Sigmoid colon (tissue), 4 donors: Measurements from ENCODE around the gene SLC39A6.

Experiments used
- CTCF ChIP-seq, 4 experiments: fragments of 450-650 bp in 3 of 4; fragments of 200-600 bp in 1 of 4; IDR thresholded peaks; one replicate each; pipeline ENCODE4 v1.5.1; 2016 to 2019; ENCODE audit warnings: antibody characterized with exemption in 4 of 4, mild to moderate bottlenecking in 3 of 4, moderate library complexity in 2 of 4
- EP300 ChIP-seq, 4 donors: sonication (generic); formaldehyde crosslinking; IDR thresholded peaks; one replicate each; pipeline ENCODE4 v1.6.1; 2017; ENCODE audit warnings: antibody characterized with exemption in 4 of 4
- POLR2A ChIP-seq, 2 donors: fragments of 450-650 bp; IDR thresholded peaks; one replicate each; pipeline ENCODE4 v1.6.1; 2016; ENCODE audit warnings: antibody characterized with exemption in 2 of 2, mild to moderate bottlenecking in 2 of 2, moderate library complexity in 2 of 2
- POLR2AphosphoS5 ChIP-seq, 4 donors: sonication (generic); formaldehyde crosslinking; IDR thresholded peaks; one replicate each; pipeline ENCODE4 v1.6.1; 2017; ENCODE audit warnings: antibody characterized with exemption in 4 of 4

GRCh38 chr18:36132756-36133155 lies 3.6 kb upstream of the SLC39A6 start:
- no peak for TF ChIP-seq CTCF (IDR thresholded peaks at IDR 0.05)
- no peak for TF ChIP-seq POLR2A (IDR thresholded peaks at IDR 0.05)
- TF ChIP-seq POLR2AphosphoS5 (IDR thresholded peaks at IDR 0.05), result no peak
- TF ChIP-seq EP300 (IDR thresholded peaks at IDR 0.05), result no peak
